ENCODE results near the gene SLC6A13.

SLC6A13 gene

DNA sequence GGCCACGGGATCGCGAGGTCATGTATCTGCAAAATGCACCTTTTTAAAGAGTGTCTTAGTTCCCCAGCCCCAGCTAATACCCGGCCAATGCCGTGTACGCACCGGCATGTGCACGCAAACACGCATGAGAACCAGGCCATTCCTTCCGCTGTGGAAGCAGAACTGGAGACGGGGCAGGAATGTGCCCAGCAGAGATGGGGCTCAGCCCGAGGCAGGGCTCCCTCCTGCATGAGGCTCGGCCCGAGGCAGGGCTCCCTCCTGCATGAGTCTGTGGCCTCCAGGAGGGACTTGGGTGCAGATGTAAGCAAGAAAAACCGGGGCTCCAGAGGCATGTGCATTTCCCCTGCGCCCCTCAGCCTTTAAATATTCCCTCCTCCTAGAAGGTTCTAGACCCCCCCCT lies 86.9 kb downstream of the SLC6A13 start:
- Histone ChIP-seq H3K4me1 (ENCODE audit: insufficient read depth, low read length, severe bottlenecking) (no peaks in the 10 kb centered on the region), H3K9me2 (ENCODE audit: low read depth, low read length) (no peaks in the 10 kb centered on the region), H3K36me3 (ENCODE audit: insufficient read depth, low read length) (no peaks in the 10 kb centered on the region), H2AFZ (ENCODE audit: low read length) (no peak overlapping the region), H3K9ac (ENCODE audit: low read length) (no peak overlapping the region), H4K20me1 (ENCODE audit: insufficient read depth, low read length) (no peaks in the 10 kb centered on the region), H3K9me3 (ENCODE audit: low read length) (no peaks in the 10 kb centered on the region), H3K4me3 (ENCODE audit: low read depth, low read length, poor library complexity, severe bottlenecking) (no peak overlapping the region), H3K27ac (ENCODE audit: low read depth, low read length, poor library complexity, severe bottlenecking) (no peak overlapping the region), H3K27me3 (ENCODE audit: insufficient read depth, low read length) (peaks cover 22% of the 10 kb centered on the region), H3K79me2 (ENCODE audit: insufficient read depth, low read length) (no peaks in the 10 kb centered on the region), H3K4me2 (ENCODE audit: low read length) (no peak overlapping the region), H3F3A (ENCODE audit: insufficient read depth, low read length) (no peaks in the 10 kb centered on the region)
- no peak for TF ChIP-seq EZH2 (IDR thresholded peaks at IDR 0.05; ENCODE audit: borderline replicate concordance, low read length)
- TF ChIP-seq, protein P1, sequence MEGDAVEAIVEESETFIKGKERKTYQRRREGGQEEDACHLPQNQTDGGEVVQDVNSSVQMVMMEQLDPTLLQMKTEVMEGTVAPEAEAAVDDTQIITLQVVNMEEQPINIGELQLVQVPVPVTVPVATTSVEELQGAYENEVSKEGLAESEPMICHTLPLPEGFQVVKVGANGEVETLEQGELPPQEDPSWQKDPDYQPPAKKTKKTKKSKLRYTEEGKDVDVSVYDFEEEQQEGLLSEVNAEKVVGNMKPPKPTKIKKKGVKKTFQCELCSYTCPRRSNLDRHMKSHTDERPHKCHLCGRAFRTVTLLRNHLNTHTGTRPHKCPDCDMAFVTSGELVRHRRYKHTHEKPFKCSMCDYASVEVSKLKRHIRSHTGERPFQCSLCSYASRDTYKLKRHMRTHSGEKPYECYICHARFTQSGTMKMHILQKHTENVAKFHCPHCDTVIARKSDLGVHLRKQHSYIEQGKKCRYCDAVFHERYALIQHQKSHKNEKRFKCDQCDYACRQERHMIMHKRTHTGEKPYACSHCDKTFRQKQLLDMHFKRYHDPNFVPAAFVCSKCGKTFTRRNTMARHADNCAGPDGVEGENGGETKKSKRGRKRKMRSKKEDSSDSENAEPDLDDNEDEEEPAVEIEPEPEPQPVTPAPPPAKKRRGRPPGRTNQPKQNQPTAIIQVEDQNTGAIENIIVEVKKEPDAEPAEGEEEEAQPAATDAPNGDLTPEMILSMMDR (IDR thresholded peaks at IDR 0.05; ENCODE audit: low read length), result no peak

DNA sequence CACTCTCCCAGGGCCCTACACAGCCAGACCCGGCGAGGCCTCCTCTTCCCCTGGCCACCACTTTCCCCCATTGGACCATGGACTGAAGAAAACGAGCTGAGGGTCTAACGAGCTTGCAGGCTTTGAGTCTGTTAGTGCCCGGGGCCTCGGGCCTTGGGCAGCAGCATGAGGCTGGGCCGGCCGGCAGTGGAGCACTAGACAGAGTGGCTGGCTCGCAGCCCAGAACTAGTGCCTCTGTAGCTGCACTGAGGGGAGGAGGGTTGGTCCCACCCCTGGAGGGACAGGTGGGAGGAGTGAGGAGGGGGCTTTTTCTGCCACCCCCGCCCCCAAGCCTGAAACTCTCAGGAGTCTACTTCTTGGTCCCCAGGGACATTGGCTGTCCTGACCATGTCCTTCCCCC lies 87.4 kb downstream of the SLC6A13 start:
- no peaks in the 10 kb centered on the region for H3K9me2 ChIP-seq (ENCODE audit: low read depth, low read length)
- no peaks in the 10 kb centered on the region for H3K36me3 ChIP-seq (ENCODE audit: insufficient read depth, low read length)
- H3K4me3 ChIP-seq (ENCODE audit: low read depth, low read length, poor library complexity, severe bottlenecking), result no peak overlapping the region
- no peak overlapping the region for H3K9ac ChIP-seq (ENCODE audit: low read length)
- no peak overlapping the region for H3K27ac ChIP-seq (ENCODE audit: low read depth, low read length, poor library complexity, severe bottlenecking)
- H3K9me3 ChIP-seq (ENCODE audit: low read length), result no peaks in the 10 kb centered on the region
- H3K27me3 ChIP-seq (ENCODE audit: insufficient read depth, low read length), result peaks cover 20% of the 10 kb centered on the region
- no peaks in the 10 kb centered on the region for H3K79me2 ChIP-seq (ENCODE audit: insufficient read depth, low read length)
- no peaks in the 10 kb centered on the region for H3F3A ChIP-seq (ENCODE audit: insufficient read depth, low read length)
- no peaks in the 10 kb centered on the region for H3K4me1 ChIP-seq (ENCODE audit: insufficient read depth, low read length, severe bottlenecking)
- H3K4me2 ChIP-seq (ENCODE audit: low read length), result no peak overlapping the region
- no peaks in the 10 kb centered on the region for H4K20me1 ChIP-seq (ENCODE audit: insufficient read depth, low read length)
- no peak overlapping the region for H2AFZ ChIP-seq (ENCODE audit: low read length)
- no peak for TF ChIP-seq EZH2 (IDR thresholded peaks at IDR 0.05; ENCODE audit: borderline replicate concordance, low read length)
- TF ChIP-seq, protein P1 (IDR thresholded peaks at IDR 0.05; ENCODE audit: low read length), result no peak

DNA sequence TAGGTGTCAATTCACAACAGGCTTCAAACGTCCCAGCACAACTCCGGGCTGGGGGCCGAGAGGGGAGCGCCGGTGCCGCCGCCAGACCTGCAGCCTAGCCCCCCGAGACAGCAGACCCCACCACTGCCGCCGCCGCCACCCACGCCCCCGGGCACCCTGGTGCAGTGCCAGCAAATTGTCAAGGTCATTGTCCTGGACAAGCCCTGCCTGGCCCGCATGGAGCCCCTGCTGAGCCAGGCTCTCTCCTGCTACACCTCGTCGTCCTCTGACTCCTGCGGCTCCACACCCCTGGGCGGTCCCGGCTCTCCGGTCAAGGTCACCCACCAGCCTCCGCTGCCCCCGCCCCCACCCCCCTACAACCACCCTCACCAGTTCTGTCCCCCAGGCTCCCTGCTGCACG lies 88.0 kb downstream of the SLC6A13 start:
- Histone ChIP-seq H3K9me3 (ENCODE audit: low read length) (no peaks in the 10 kb centered on the region), H3K4me3 (ENCODE audit: low read depth, low read length, poor library complexity, severe bottlenecking) (no peak overlapping the region), H3F3A (ENCODE audit: insufficient read depth, low read length) (no peaks in the 10 kb centered on the region)

DNA sequence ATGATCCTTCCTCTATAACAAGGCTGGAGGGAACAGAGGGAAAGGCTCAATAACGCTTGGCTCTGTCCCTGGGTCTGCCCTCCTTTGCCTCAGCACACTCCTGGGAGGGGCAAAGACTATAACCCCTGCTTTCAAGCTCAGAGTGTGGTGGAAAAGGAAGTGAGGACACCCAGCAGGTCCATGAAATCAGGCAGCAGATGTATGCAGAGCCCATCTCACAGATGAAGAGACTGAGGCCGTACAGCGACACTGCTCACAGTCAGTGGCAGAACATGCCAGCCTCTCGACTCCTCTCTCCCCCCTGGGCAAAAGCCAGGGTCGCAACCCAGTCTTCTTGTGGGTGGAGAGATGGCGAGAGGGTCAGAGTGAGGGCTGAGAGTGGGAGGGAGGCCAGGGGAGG lies 88.5 kb downstream of the SLC6A13 start:
- Histone ChIP-seq H3K36me3 (ENCODE audit: insufficient read depth, low read length) (no peaks in the 10 kb centered on the region), H3K9me3 (ENCODE audit: low read length) (no peaks in the 10 kb centered on the region), H3K4me1 (ENCODE audit: insufficient read depth, low read length, severe bottlenecking) (no peaks in the 10 kb centered on the region), H3K4me3 (ENCODE audit: low read depth, low read length, poor library complexity, severe bottlenecking) (no peak overlapping the region), H3K27me3 (ENCODE audit: insufficient read depth, low read length) (peaks cover 14% of the 10 kb centered on the region; the same call in 1 of the 2 replicates), H3F3A (ENCODE audit: insufficient read depth, low read length) (no peaks in the 10 kb centered on the region), H4K20me1 (ENCODE audit: insufficient read depth, low read length) (no peaks in the 10 kb centered on the region), H3K9me2 (ENCODE audit: low read depth, low read length) (no peaks in the 10 kb centered on the region), H2AFZ (ENCODE audit: low read length) (no peak overlapping the region), H3K4me2 (ENCODE audit: low read length) (no peak overlapping the region), H3K79me2 (ENCODE audit: insufficient read depth, low read length) (no peaks in the 10 kb centered on the region), H3K27ac (ENCODE audit: low read depth, low read length, poor library complexity, severe bottlenecking) (no peak overlapping the region), H3K9ac (ENCODE audit: low read length) (no peak overlapping the region)
- no peak for TF ChIP-seq EZH2 (IDR thresholded peaks at IDR 0.05; ENCODE audit: borderline replicate concordance, low read length)
- TF ChIP-seq, protein P1 (IDR thresholded peaks at IDR 0.05; ENCODE audit: low read length), result no peak

More for the DNA sequence above, 88.0 kb downstream of the SLC6A13 start:
- Histone ChIP-seq H3K9me2 (ENCODE audit: low read depth, low read length) (no peaks in the 10 kb centered on the region), H3K27ac (ENCODE audit: low read depth, low read length, poor library complexity, severe bottlenecking) (no peak overlapping the region), H4K20me1 (ENCODE audit: insufficient read depth, low read length) (no peaks in the 10 kb centered on the region), H3K27me3 (ENCODE audit: insufficient read depth, low read length) (peaks cover 14% of the 10 kb centered on the region), H2AFZ (ENCODE audit: low read length) (no peak overlapping the region), H3K36me3 (ENCODE audit: insufficient read depth, low read length) (no peaks in the 10 kb centered on the region), H3K79me2 (ENCODE audit: insufficient read depth, low read length) (no peaks in the 10 kb centered on the region), H3K4me1 (ENCODE audit: insufficient read depth, low read length, severe bottlenecking) (no peaks in the 10 kb centered on the region), H3K4me2 (ENCODE audit: low read length) (no peak overlapping the region), H3K9ac (ENCODE audit: low read length) (no peak overlapping the region)
- TF ChIP-seq EZH2 (IDR thresholded peaks at IDR 0.05; ENCODE audit: borderline replicate concordance, low read length), result no peak
